ENCODE data around the gene SPRY1.

The SPRY1 gene

DNA sequence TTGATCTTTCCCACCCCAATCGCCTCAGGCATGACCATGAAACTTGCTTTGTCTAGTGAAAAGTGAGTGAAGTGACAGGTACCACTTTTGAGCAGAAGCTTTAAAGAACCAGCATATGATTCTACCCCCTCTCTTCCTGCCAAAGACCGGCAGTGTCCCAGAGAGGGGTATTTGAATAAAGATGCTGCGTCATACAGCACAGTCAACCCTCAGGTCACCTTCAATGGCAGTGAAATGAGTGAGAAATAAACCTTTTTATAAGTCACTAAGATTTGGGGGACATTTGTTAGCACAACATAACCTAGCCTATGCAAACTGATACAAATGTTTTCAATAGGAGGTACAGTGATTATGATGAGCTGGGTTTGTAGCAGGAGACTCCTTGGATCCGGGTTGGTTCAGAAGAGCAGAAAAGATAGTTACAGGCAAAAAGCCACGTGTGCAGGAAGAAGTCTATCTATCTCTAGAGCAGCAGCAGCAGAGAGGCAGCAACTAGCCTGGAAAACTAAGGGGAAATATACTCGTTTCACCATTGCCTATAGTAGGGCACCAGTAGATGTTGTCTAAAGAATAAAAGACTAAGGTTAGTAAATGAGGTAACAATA is 30.3 kb upstream of the SPRY1 start:
- no peak overlapping the region for H3K4me3 ChIP-seq (ENCODE audit: low read length, poor library complexity, severe bottlenecking)
- H2AFZ ChIP-seq (ENCODE audit: low read length), result peak overlapping the region; percentile 81
- H3K9me3 ChIP-seq (ENCODE audit: insufficient read depth, low read depth, low read length), result peaks cover 5% of the 10 kb centered on the region; the same call in 1 of the 2 replicates
- no peak overlapping the region for H3K4me2 ChIP-seq (ENCODE audit: low read depth, low read length, poor library complexity, severe bottlenecking)
- TF ChIP-seq EZH2phosphoT487 (IDR thresholded peaks at IDR 0.05; ENCODE audit: borderline replicate concordance), result no peak
- TF ChIP-seq, protein P1, sequence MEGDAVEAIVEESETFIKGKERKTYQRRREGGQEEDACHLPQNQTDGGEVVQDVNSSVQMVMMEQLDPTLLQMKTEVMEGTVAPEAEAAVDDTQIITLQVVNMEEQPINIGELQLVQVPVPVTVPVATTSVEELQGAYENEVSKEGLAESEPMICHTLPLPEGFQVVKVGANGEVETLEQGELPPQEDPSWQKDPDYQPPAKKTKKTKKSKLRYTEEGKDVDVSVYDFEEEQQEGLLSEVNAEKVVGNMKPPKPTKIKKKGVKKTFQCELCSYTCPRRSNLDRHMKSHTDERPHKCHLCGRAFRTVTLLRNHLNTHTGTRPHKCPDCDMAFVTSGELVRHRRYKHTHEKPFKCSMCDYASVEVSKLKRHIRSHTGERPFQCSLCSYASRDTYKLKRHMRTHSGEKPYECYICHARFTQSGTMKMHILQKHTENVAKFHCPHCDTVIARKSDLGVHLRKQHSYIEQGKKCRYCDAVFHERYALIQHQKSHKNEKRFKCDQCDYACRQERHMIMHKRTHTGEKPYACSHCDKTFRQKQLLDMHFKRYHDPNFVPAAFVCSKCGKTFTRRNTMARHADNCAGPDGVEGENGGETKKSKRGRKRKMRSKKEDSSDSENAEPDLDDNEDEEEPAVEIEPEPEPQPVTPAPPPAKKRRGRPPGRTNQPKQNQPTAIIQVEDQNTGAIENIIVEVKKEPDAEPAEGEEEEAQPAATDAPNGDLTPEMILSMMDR (conservative IDR thresholded peaks at IDR 0.05; ENCODE audit: low read length), result no peak
- no peaks in the 10 kb centered on the region for H3K79me2 ChIP-seq (ENCODE audit: insufficient read depth, low read length)
- no peaks in the 10 kb centered on the region for H3F3A ChIP-seq (ENCODE audit: low read depth)
- peak overlapping the region; percentile 25 for H3K9ac ChIP-seq (ENCODE audit: low read depth, low read length, poor library complexity, severe bottlenecking)
- H3K9me2 ChIP-seq (replicated peaks; ENCODE audit: low read depth, low read length), result no peaks in the 10 kb centered on the region
- no peaks in the 10 kb centered on the region for H4K20me1 ChIP-seq (ENCODE audit: insufficient read depth, low read length, poor library complexity, severe bottlenecking)
- H3K36me3 ChIP-seq (ENCODE audit: insufficient read depth, low read length), result no peaks in the 10 kb centered on the region
- peaks cover 8% of the 10 kb centered on the region for H3K4me1 ChIP-seq (ENCODE audit: insufficient read depth, low read length, poor library complexity, severe bottlenecking)
- H3K27me3 ChIP-seq (ENCODE audit: insufficient read depth, low read length, poor library complexity, severe bottlenecking), result no peaks in the 10 kb centered on the region

DNA sequence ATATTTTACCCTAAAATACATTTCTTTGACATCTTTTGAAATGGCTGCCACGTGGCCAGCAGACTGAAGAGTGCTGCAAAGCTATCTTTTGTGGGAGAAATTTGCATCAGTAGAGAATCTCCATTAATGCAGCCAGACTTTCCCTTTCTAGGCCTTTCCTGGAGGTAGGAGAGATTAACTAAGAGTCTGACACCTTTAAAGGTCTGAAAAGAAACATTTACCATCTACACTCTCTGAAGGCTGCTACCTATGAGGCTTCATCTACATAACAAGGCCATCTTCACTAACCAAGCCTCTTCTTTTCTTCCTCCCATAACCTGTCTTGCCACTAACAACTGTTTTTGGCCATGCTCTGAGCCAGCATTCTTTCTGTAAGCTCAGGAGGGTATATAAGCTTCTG is 17.8 kb upstream of the SPRY1 start:
- Histone ChIP-seq H3K4me3 (ENCODE audit: low read length, poor library complexity, severe bottlenecking) (no peak overlapping the region), H3K36me3 (ENCODE audit: insufficient read depth, low read length) (no peaks in the 10 kb centered on the region), H4K20me1 (ENCODE audit: insufficient read depth, low read length, poor library complexity, severe bottlenecking) (no peaks in the 10 kb centered on the region), H3F3A (ENCODE audit: low read depth) (no peaks in the 10 kb centered on the region), H3K9me3 (ENCODE audit: insufficient read depth, low read depth, low read length) (peaks cover 7% of the 10 kb centered on the region; the same call in 1 of the 2 replicates), H3K4me2 (ENCODE audit: low read depth, low read length, poor library complexity, severe bottlenecking) (no peak overlapping the region), H2AFZ (ENCODE audit: low read length) (peak overlapping the region; percentile 66), H3K9ac (ENCODE audit: low read depth, low read length, poor library complexity, severe bottlenecking) (no peak overlapping the region), H3K4me1 (ENCODE audit: insufficient read depth, low read length, poor library complexity, severe bottlenecking) (peaks cover 9% of the 10 kb centered on the region), H3K27me3 (ENCODE audit: insufficient read depth, low read length, poor library complexity, severe bottlenecking) (no peaks in the 10 kb centered on the region), H3K9me2 (replicated peaks; ENCODE audit: low read depth, low read length) (no peaks in the 10 kb centered on the region), H3K79me2 (ENCODE audit: insufficient read depth, low read length) (no peaks in the 10 kb centered on the region)
- no peak for TF ChIP-seq EZH2phosphoT487 (IDR thresholded peaks at IDR 0.05; ENCODE audit: borderline replicate concordance)

DNA sequence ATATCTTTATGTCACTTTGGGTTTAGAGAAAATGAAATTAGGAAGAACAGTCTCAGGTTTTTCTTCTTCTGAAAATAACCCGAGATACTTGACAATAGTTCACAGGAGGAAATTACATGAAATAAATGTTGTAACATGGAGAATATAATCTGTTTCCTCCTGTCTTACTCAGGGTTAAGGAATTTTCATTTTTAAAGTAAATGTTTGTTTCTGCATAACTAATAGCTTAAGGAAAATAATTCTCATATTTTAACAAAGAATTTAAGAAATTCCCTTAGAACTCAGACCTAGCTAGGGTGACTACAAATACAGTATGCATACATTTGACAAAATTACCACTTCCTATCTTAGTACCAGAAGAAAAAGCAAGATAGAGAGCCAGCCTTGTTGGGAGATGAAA is 17.2 kb upstream of the SPRY1 start:
- no peaks in the 10 kb centered on the region for H3K79me2 ChIP-seq (ENCODE audit: insufficient read depth, low read length)
- no peaks in the 10 kb centered on the region for H3F3A ChIP-seq (ENCODE audit: low read depth)
- H3K9me3 ChIP-seq (ENCODE audit: insufficient read depth, low read depth, low read length), result peaks cover 3% of the 10 kb centered on the region; the same call in 1 of the 2 replicates
- H3K9me2 ChIP-seq (replicated peaks; ENCODE audit: low read depth, low read length), result no peaks in the 10 kb centered on the region
- TF ChIP-seq, protein P1 (conservative IDR thresholded peaks at IDR 0.05; ENCODE audit: low read length), result no peak
- TF ChIP-seq EZH2phosphoT487 (IDR thresholded peaks at IDR 0.05; ENCODE audit: borderline replicate concordance), result no peak
- no peak overlapping the region for H2AFZ ChIP-seq (ENCODE audit: low read length)
- H4K20me1 ChIP-seq (ENCODE audit: insufficient read depth, low read length, poor library complexity, severe bottlenecking), result no peaks in the 10 kb centered on the region
- no peaks in the 10 kb centered on the region for H3K27me3 ChIP-seq (ENCODE audit: insufficient read depth, low read length, poor library complexity, severe bottlenecking)
- H3K36me3 ChIP-seq (ENCODE audit: insufficient read depth, low read length), result no peaks in the 10 kb centered on the region
- H3K4me3 ChIP-seq (ENCODE audit: low read length, poor library complexity, severe bottlenecking), result no peak overlapping the region
- no peak overlapping the region for H3K9ac ChIP-seq (ENCODE audit: low read depth, low read length, poor library complexity, severe bottlenecking)
- H3K4me2 ChIP-seq (ENCODE audit: low read depth, low read length, poor library complexity, severe bottlenecking), result no peak overlapping the region
- peaks cover 9% of the 10 kb centered on the region for H3K4me1 ChIP-seq (ENCODE audit: insufficient read depth, low read length, poor library complexity, severe bottlenecking)

Measured in Loucy (cell line).